Heart left ventricle (tissue), 16 donors: Measurements from ENCODE around the gene ADGRL3. TPM values are rescaled to one million over a fixed set of nuclear protein-coding genes. Genes with fewer than 3 reads are reported as not detected.

Experiments used
- ATAC-seq, 4 donors: fragments of 200-7000 bp; cut with Tn5 transposase; one replicate each; pipeline ENCODE4 v1.9.1; 2020 to 2022; ENCODE audit warnings: moderate library complexity in 4 of 4, mild to moderate bottlenecking in 3 of 4, moderate number of reproducible peaks in 1 of 4
- DNase-seq, 5 donors: peaks; one replicate each; pipeline ENCODE4 v3.0.0-alpha.2; 2020
- H3K27ac ChIP-seq, 12 donors: fragments of 200-600 bp; sonication (generic) in 4 of 12; one replicate each; pipeline versions ENCODE4 v1.5.0 to v1.8.0; 2016 to 2022; ENCODE audit warnings: mild to moderate bottlenecking in 2 of 12
- H3K27me3 ChIP-seq, 9 donors: fragments of 200-600 bp; sonication (generic) in 2 of 9; one replicate each; pipeline versions ENCODE4 v1.5.1 to v1.8.0; 2016 to 2022; ENCODE audit warnings: mild to moderate bottlenecking in 3 of 9
- H3K36me3 ChIP-seq, 9 donors: fragments of 200-600 bp; sonication (generic) in 2 of 9; one replicate each; pipeline versions ENCODE4 v1.5.0 to v1.8.0; 2018 to 2022; ENCODE audit warnings: mild to moderate bottlenecking in 2 of 9
- H3K4me1 ChIP-seq, 12 donors: fragments of 200-600 bp; sonication (generic) in 4 of 12; one replicate each; pipeline versions ENCODE4 v1.5.0 to v1.8.0; 2016 to 2022; ENCODE audit warnings: mild to moderate bottlenecking in 3 of 12
- H3K4me3 ChIP-seq, 12 donors: fragments of 200-600 bp; sonication (generic) in 4 of 12; one replicate each; pipeline versions ENCODE4 v1.5.0 to v1.8.0; 2017 to 2022; ENCODE audit warnings: mild to moderate bottlenecking in 9 of 12, moderate library complexity in 4 of 12
- H3K9me3 ChIP-seq, 12 donors: fragments of 200-600 bp; sonication (generic) in 4 of 12; one replicate each; pipeline versions ENCODE4 v1.5.0 to v1.8.0; 2016 to 2022; ENCODE audit warnings: mild to moderate bottlenecking in 1 of 12
- POLR2A ChIP-seq, 2 donors: fragments of 450-650 bp; IDR thresholded peaks; one replicate each; pipeline ENCODE4 v1.6.1; 2017; ENCODE audit warnings: antibody characterized with exemption in 2 of 2, mild to moderate bottlenecking in 2 of 2, moderate library complexity in 2 of 2
- WGBS, 4 donors: extraction: QIAGEN DNeasy Blood & Tissue Kit in 2 of 4; methylation state at CpG; one replicate each; pipeline versions ENCODE4 v1.1.5 to v1.1.7; 2013 to 2018; 5-methylcytosine and 5-hydroxymethylcytosine counted together
- intact Hi-C, 10 donors: fragments of 100-400 bp; cut with DNase I; formaldehyde crosslinking; loops; one replicate each; pipeline versions ENCODE4 v1.11.1 to v1.14.2; 2022
- polyA plus RNA-seq, 2 donors: library from polyadenylated mRNA; stranded (reverse); fragments of 200-250 nt; gene quantifications; one replicate each; pipeline ENCODE4 v1.2.3, GENCODE V29; 2013
- total RNA-seq, 9 donors: library from RNA; depleted of rRNA in 2 of 9; stranded (reverse); fragments of >200 nt in 2 of 9; fragmentation: NEBNext Ultra II Directional in 3 of 9; extraction: Animal tissue kit (Norgen Biotek cat#: 25700) in 3 of 9; gene quantifications; one replicate each; pipeline versions ENCODE4 v1.1.0 to v1.2.4, GENCODE V29; 2016 to 2023
- TF ChIP-seq, protein P1 (sequence below), 12 donors: fragments of 200-600 bp; sonication (generic) in 4 of 12; IDR thresholded peaks; one replicate each; pipeline versions ENCODE4 v1.5.0 to v1.8.0; 2018 to 2022; ENCODE audit warnings: antibody characterized with exemption in 12 of 12, mild to moderate bottlenecking in 5 of 12
- donor health status: ischemic (EF 13 %, LVEDD 7.1; RV severe dilation, severe dysfunction).
- donor health status: healthy with polysubstance abuse.
- donor health status: DM: no; HTN: yes; CAD: no.
- donor health status: DM: no; HTN: no; CAD: no.
- donor health status: ischemic (EF 25% LVEDD 6.9; RV normal size, moderate dysfunction).
- donor health status: ischemic (EF 25% LVEDD 5.7; RV mildly dilated, moderate dysfunction).
- donor health status: healthy.
- donor health status: DM: yes; HTN: yes; CAD: no.
- donor health status: ischemic (EF 35%, LVEDD 5.7; RV mildly dilated, moderate dysfunction).
- donor health status: nonischemic (EF 11% LVEDD 7.7; RV severe dilation, severe dysfunction).
- donor health status: DM: yes; HTN: yes; CAD: no.
- donor health status: PGD.
- donor health status: ischemic (EF 29% LVEDD 5.4; RV normal size, mild dysfunction).
- donor health status: nonischemic (EF 23%, LVEDD 6.1; RV moderate dilation, normal function).

Gene ADGRL3
- total and polyA plus RNA-seq, 11 donors, result 0.84 to 24.4 (median 7.6) TPM

DNA sequence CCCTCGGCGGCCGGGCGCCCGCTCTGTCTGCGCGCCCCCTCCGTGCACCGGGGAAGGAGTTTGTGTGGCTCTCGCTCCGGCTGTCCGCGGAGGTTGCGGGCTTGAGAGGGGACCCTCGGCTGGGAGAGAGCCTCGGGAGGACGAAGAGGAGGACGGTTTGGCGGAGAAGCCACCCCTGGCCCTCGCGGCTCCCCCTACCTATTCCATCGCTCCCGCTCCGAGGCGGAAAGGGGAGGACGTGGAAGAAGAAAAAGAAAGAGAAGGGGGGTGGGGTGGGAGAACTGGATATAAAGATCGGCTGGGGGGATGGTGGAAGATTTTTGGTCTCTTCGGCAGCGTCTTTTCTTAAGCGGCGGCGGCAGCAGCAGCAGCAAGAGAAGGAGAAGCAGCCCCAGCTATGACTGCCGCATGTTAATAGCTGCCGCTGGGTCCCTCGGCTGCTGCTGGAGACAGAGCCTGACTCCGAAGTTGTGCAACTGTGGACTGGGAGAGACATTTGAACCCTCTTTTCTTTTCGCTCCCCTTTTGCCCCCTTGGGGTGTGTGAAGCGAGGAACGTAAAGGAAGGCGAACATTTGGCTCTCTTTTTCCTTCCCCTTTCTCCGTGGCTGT is 895 bp downstream of the ADGRL3 start:
- ATAC-seq (peak in 3 of 4 donors; percentile 47 to 60 (median 48)), DNase-seq (peak in 4 of 5 donors; percentile 13 to 66 (median 28))
- WGBS, 4 donors, result 0 to 1% (median 1%) methylated on average over 27 to 41 of the region's 41 CpGs
- intact Hi-C loops, result loop anchor here in 1 of 10 donors (5.0 kb wide), 1 partner anchor 536 kb away; no protein-coding TSS in a partner anchor
- H3K27me3 ChIP-seq, result peaks cover 0 to 55% (median 20%) of the 10 kb centered on the region in 9 donors
- H3K36me3 ChIP-seq, result no peaks in the 10 kb centered on the region
- peak overlapping the region; percentile 57 to 76 (median 65) for H3K4me3 ChIP-seq
- peak overlapping the region; percentile 9 to 70 (median 46) for H3K27ac ChIP-seq
- TF ChIP-seq POLR2A (IDR thresholded peaks at IDR 0.05), result no peak
- TF ChIP-seq, protein P1, sequence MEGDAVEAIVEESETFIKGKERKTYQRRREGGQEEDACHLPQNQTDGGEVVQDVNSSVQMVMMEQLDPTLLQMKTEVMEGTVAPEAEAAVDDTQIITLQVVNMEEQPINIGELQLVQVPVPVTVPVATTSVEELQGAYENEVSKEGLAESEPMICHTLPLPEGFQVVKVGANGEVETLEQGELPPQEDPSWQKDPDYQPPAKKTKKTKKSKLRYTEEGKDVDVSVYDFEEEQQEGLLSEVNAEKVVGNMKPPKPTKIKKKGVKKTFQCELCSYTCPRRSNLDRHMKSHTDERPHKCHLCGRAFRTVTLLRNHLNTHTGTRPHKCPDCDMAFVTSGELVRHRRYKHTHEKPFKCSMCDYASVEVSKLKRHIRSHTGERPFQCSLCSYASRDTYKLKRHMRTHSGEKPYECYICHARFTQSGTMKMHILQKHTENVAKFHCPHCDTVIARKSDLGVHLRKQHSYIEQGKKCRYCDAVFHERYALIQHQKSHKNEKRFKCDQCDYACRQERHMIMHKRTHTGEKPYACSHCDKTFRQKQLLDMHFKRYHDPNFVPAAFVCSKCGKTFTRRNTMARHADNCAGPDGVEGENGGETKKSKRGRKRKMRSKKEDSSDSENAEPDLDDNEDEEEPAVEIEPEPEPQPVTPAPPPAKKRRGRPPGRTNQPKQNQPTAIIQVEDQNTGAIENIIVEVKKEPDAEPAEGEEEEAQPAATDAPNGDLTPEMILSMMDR (IDR thresholded peaks at IDR 0.05), result no peak
- H3K4me1 ChIP-seq, result peaks cover 0 to 27% (median 0%) of the 10 kb centered on the region in 12 donors
- H3K9me3 ChIP-seq, result no peaks in the 10 kb centered on the region

DNA sequence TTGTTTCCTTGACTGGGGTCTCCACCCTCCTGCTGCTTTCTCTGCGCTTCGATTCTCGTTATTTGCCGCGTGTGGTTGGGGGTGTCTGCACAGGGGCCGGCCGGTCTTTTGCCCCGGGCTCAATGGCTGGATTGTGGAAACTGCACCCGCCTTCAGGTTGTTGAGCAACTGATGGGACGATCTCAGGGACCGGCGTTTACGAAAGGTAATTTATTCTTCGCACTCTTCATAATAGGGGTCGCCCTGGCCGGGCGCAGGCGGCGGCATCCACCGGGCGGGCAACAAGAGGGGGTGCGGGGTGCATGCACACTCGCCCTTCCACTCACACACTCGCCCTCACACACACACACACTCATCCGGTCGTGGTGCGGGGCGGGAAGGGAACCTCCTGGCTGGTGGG is 1.4 kb downstream of the ADGRL3 start:
- TF ChIP-seq POLR2A (IDR thresholded peaks at IDR 0.05), result no peak
- TF ChIP-seq, protein P1 (IDR thresholded peaks at IDR 0.05), result no peak
- ATAC-seq, result peak in 3 of 4 donors; percentile 11 to 29 (median 11)
- Histone ChIP-seq H3K27me3 (peaks cover 0 to 55% (median 20%) of the 10 kb centered on the region in 9 donors), H3K4me1 (peaks cover 0 to 27% (median 0%) of the 10 kb centered on the region in 12 donors), H3K36me3 (no peaks in the 10 kb centered on the region), H3K4me3 (peak overlapping the region; percentile 57 to 76 (median 65)), H3K27ac (peak overlapping the region in 8 of 12 donors; percentile 5 to 70 (median 52)), H3K9me3 (no peaks in the 10 kb centered on the region)
- 0 to 1% (median 1%) methylated on average over 17 to 28 of the region's 28 CpGs for WGBS, 4 donors
- intact Hi-C loops, result loop anchor here in 1 of 10 donors (5.0 kb wide), 1 partner anchor 536 kb away; no protein-coding TSS in a partner anchor
- peak in 1 of 5 donors; percentile 68 for DNase-seq

DNA sequence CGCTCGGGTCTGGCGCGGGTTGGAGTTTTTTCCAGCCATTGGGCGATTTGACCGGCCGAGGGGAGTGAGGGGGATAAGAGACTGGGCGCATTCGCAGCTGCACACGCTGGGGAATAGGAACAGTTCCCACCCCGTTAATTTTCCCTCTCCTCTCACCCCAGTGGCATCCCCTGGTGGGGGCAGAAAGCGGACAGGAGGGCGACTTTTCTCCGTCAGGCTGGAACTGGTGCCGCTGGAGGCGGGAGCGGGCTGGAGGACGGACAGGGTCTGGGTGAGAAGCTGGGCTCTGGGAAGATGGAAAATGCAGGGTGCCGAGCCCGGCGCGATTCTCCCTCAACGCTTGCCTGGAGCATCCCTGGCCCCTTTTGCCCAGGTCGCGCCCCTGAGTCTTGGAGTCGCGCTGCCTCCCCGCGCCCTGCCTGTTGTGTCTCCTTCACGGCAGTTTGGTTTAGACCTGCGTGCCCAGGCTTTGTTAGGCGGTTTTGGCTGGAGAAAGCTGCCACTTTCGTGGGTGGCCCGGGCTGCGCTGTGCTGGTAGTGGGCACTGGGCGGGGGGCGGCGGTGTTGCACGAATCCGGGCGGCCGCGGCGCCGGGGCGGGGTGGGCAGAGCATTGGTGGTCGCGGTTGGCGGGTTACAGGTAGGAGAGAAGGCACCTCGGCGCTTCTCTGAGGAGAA is 2.0 kb downstream of the ADGRL3 start:
- WGBS, 4 donors, result 0 to 2% (median 1%) methylated on average over 30 to 51 of the region's 51 CpGs
- H3K27me3 ChIP-seq, result peaks cover 0 to 55% (median 20%) of the 10 kb centered on the region in 9 donors
- ATAC-seq (peak; percentile 8 to 35 (median 24)), DNase-seq (peak in 3 of 5 donors; percentile 10 to 59 (median 33))
- H3K4me3 ChIP-seq, result peak overlapping the region; percentile 57 to 76 (median 65)
- H3K4me1 ChIP-seq, result peaks cover 0 to 27% (median 0%) of the 10 kb centered on the region in 12 donors
- no peaks in the 10 kb centered on the region for H3K36me3 ChIP-seq
- H3K9me3 ChIP-seq, result no peaks in the 10 kb centered on the region
- H3K27ac ChIP-seq, result peak overlapping the region in 6 of 12 donors; percentile 5 to 70 (median 56)
- TF ChIP-seq, protein P1 (IDR thresholded peaks at IDR 0.05), result peak in 1 of 12 donors; percentile 19
- TF ChIP-seq POLR2A (IDR thresholded peaks at IDR 0.05), result no peak
- intact Hi-C loops, result loop anchor here in 1 of 10 donors (5.0 kb wide), 1 partner anchor 535 kb away; no protein-coding TSS in a partner anchor
